Lower leg skin (tissue), 3 donors: ENCODE measurements around the gene NUDT3.

Source experiments
- CTCF ChIP-seq, 3 donors: fragments of 450-650 bp; IDR thresholded peaks; one replicate each; pipeline ENCODE4 v1.5.1; 2016; ENCODE audit warnings: antibody characterized with exemption in 3 of 3, mild to moderate bottlenecking in 3 of 3, moderate library complexity in 2 of 3
- POLR2A ChIP-seq, 2 donors: fragments of 450-650 bp; IDR thresholded peaks; one replicate each; pipeline ENCODE4 v1.6.1; 2016 to 2017; ENCODE audit warnings: antibody characterized with exemption in 2 of 2, mild to moderate bottlenecking in 1 of 2, moderate library complexity in 1 of 2

GRCh38 chr6:34240329-34241248 lies 151.9 kb downstream of the NUDT3 start:
- TF ChIP-seq CTCF (IDR thresholded peaks at IDR 0.05) = no peak
- no peak for TF ChIP-seq POLR2A (IDR thresholded peaks at IDR 0.05)
